Stomach smooth muscle (tissue), 2 donors: ENCODE results near the gene FBXL19.
A peak's percentile ranks its signal among the peaks of the same experiment; 100 is the strongest.
"Not testable (repeated sequence)": the region's sequence is repeated elsewhere in the genome, so short reads cannot be mapped to it uniquely, and the experiment has no call there.

Experiments used
- H3K27ac ChIP-seq: one replicate; pipeline ENCODE4 v1.7.0; 2013; ENCODE audit warnings: mild to moderate bottlenecking, low read length, inconsistent platforms
- H3K27me3 ChIP-seq, 2 donors: one replicate each; pipeline ENCODE4 v1.7.0; 2013; ENCODE audit warnings: low read length in 2 of 2; ENCODE audit not compliant: insufficient read depth in 2 of 2, control insufficient read depth in 1 of 2
- H3K36me3 ChIP-seq, 2 donors: one replicate each; pipeline ENCODE4 v1.7.0; 2013; ENCODE audit warnings: low read length in 2 of 2; ENCODE audit not compliant: control insufficient read depth in 2 of 2, insufficient read depth in 2 of 2
- H3K4me1 ChIP-seq: one replicate; pipeline ENCODE4 v1.7.0; 2013; ENCODE audit warnings: low read length; ENCODE audit not compliant: control insufficient read depth, insufficient read depth
- H3K4me3 ChIP-seq, 2 donors: one replicate each; pipeline ENCODE4 v1.7.0; 2013; ENCODE audit warnings: low read length in 2 of 2
- H3K9ac ChIP-seq, 2 donors: one replicate each; pipeline ENCODE4 v1.7.0; 2013; ENCODE audit warnings: low read length in 2 of 2, mild to moderate bottlenecking in 1 of 2
- H3K9me3 ChIP-seq, 2 donors: one replicate each; pipeline ENCODE4 v1.7.0; 2013; ENCODE audit warnings: low read length in 2 of 2; ENCODE audit not compliant: control insufficient read depth in 2 of 2
- donor health status: healthy.
- donor health status: Pancreatic carcinoma.

The FBXL19 gene

DNA sequence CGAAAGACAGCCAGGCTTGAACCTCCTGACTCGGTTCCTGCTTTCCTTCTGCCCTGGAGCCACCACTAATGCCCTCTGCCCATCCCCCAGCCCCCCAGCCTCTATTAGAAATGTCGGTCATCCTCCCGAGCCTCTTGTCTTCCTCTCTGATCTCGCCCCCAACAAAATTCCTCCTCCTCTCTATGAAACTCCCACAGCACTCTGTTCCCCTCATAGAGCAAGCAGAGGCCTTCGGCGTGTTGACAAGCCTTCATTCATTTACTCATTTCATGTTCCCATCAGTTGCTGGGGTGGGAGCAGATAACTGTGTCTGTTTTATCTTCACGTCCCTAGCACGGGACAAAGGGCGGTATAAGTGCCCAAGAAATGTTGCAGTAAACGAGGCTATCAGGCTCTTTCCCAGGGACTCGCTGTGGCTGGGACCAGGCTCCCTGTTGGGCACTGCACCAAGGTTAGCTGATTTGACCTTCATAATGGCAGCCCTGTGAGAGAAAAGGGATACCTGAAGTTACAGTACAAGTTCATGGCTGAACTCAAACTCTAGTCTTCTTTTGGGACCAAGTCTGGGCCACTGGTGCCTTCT, 7.8 kb downstream of the FBXL19 start:
- Histone ChIP-seq H3K27ac (no peak overlapping the region), H3K36me3 (peaks cover 16 to 19% of the 10 kb centered on the region in 2 donors), H3K9ac (no peak overlapping the region), H3K27me3 (no peaks in the 10 kb centered on the region), H3K4me1 (peaks cover 3% of the 10 kb centered on the region), H3K4me3 (no peak overlapping the region), H3K9me3 (no peaks in the 10 kb centered on the region)

DNA sequence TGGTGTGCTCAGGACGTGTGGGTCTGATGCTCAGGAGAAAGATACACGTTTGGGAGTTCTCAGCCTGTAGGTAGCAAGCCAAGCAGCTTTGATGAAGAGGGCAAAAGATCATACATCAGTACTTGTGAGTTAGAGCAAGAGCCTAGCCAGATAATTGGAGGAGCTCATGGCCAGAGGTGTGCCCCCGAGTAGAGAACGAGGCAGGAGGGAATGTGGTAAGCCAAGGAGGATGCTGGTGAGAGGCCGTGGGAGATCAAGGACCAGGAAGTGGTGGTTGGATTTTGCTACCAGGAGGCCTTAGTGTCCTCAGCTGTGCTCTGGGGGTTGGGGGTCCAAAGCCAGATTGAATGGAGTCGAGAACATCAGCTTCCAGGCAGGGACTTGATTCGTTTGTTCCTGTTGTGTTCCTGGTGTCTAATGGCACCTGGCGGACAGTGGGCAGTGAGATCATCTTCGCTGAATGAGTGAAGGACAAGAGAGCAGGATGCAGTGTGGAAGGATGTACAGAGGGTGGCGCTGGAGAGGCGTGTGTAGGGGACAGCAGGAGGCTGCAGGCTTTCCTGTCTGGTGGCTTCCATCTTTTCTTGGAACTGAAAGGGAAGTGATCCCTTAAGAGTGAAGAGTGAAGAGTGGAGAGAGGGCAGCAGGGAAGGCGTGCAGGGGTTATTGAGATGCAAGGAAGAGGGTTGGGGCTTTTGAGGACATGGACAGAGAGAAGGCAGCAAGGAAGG, 11.6 kb downstream of the FBXL19 start:
- Histone ChIP-seq H3K27me3 (no peaks in the 10 kb centered on the region), H3K4me3 (no peak overlapping the region), H3K9ac (no peak overlapping the region), H3K4me1 (peaks cover 7% of the 10 kb centered on the region), H3K36me3 (peaks cover 12 to 21% of the 10 kb centered on the region in 2 donors), H3K9me3 (no peaks in the 10 kb centered on the region), H3K27ac (no peak overlapping the region)

DNA sequence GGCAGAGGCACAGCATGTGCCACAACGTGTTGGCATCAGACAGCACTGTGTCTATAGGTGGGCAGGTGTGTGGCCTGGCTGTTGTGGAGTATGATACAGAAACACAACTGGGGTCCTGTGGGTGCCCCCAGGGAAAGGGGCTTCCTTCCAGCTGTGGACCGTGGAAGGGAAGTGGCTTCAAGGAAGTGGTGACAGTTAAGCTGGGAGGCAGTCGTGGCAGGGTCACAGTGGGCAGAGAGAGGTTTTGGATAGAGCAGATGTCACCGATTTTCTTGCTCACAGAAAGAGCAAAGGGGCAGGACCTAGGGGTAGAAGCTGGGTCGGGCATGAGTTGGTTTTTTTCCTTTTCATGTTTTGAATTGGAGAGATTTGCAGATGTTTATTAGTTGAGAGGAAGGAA, 14.3 kb downstream of the FBXL19 start:
- no peak overlapping the region for H3K4me3 ChIP-seq
- H3K27ac ChIP-seq, result no peak overlapping the region
- H3K4me1 ChIP-seq, result peaks cover 16% of the 10 kb centered on the region
- H3K36me3 ChIP-seq, result peaks cover 6 to 13% of the 10 kb centered on the region in 2 donors
- H3K9me3 ChIP-seq, result no peaks in the 10 kb centered on the region
- H3K9ac ChIP-seq, result no peak overlapping the region
- no peaks in the 10 kb centered on the region for H3K27me3 ChIP-seq

GRCh38 chr16:30939571-30939970, 16.2 kb downstream of the FBXL19 start:
- Histone ChIP-seq H3K4me1 (peaks cover 16% of the 10 kb centered on the region), H3K36me3 (peaks cover 9 to 20% of the 10 kb centered on the region in 2 donors)
- not testable (repeated sequence) for H3K9me3 ChIP-seq, H3K9ac ChIP-seq, H3K4me3 ChIP-seq, H3K27me3 ChIP-seq, H3K27ac ChIP-seq

- peaks cover 16% of the 10 kb centered on the region for H3K4me1 ChIP-seq
- no peaks in the 10 kb centered on the region for H3K9me3 ChIP-seq
- H3K27me3 ChIP-seq, result no peaks in the 10 kb centered on the region
- H3K4me3 ChIP-seq, result no peak overlapping the region
- no peak overlapping the region for H3K27ac ChIP-seq
- no peak overlapping the region for H3K9ac ChIP-seq
- H3K36me3 ChIP-seq, result peaks cover 6 to 15% of the 10 kb centered on the region in 2 donors
Measured at GRCh38 chr16:30941600-30942425, 18.4 kb downstream of the FBXL19 start.

DNA sequence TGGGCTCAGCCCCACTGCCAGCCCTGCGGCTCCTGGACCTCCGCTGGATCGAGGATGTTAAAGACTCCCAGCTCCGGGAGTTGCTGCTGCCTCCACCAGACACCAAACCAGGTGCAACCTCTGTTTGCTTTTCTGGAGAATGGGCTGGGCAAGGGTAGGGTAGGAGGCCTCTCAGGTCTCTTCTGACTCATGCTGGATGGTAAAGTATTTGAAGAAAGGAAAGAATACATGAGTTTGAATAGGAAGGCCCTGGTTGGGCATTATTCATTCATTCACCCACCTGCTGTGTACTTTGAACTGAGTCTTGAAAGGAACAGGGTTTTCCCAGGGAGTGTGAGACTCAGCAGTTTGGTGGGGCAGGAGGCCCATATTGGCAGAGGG, 19.0 kb downstream of the FBXL19 start:
- Histone ChIP-seq H3K36me3 (peaks cover 6 to 15% of the 10 kb centered on the region in 2 donors), H3K4me3 (no peak overlapping the region), H3K9ac (no peak overlapping the region), H3K4me1 (peaks cover 15% of the 10 kb centered on the region), H3K9me3 (no peaks in the 10 kb centered on the region), H3K27ac (no peak overlapping the region), H3K27me3 (no peaks in the 10 kb centered on the region)

- H3K4me3 ChIP-seq, result no peak overlapping the region
- no peak overlapping the region for H3K27ac ChIP-seq
- peaks cover 6 to 14% of the 10 kb centered on the region in 2 donors for H3K36me3 ChIP-seq
- H3K9me3 ChIP-seq, result no peaks in the 10 kb centered on the region
- peaks cover 15% of the 10 kb centered on the region for H3K4me1 ChIP-seq
- no peak overlapping the region for H3K9ac ChIP-seq
- H3K27me3 ChIP-seq, result no peaks in the 10 kb centered on the region
Measured at GRCh38 chr16:30944352-30944751, 21.0 kb downstream of the FBXL19 start.

DNA sequence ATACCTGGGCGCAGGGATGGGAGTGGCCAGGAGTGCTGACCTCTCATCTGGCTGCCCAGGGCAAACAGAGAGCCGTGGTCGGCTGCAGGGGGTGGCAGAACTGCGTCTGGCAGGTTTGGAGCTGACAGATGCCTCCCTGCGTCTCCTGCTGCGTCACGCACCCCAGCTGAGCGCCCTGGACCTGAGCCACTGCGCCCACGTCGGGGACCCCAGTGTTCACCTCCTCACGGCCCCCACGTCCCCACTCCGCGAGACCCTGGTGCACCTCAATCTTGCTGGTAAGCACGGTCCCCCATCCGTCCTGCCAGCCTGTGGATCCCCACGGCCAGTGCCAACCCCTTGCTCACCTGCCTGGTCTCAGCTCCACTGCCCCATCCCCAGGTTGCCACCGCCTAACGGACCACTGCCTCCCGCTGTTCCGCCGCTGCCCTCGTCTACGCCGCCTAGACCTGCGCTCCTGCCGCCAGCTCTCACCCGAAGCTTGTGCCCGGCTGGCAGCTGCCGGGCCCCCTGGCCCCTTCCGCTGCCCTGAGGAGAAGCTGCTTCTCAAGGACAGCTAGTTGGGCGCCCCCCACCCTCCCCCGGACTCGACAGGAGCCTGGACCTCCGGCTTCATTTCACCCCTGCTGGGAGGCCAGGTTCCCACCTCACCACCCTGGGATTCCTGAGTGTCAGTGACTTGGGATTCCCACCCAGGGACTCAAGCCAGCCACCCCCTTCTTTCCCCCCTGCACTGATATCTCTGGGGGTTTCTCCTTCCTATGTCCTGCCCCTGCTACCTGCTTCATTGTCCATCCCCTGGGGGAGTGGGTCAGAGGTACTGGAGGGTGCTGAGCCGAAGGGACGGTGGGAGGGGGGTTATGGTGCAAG, 23.5 kb downstream of the FBXL19 start:
- no peaks in the 10 kb centered on the region for H3K9me3 ChIP-seq
- H3K9ac ChIP-seq, result no peak overlapping the region
- no peak overlapping the region for H3K27ac ChIP-seq
- H3K4me3 ChIP-seq, result no peak overlapping the region
- H3K4me1 ChIP-seq, result peaks cover 34% of the 10 kb centered on the region
- H3K27me3 ChIP-seq, result no peaks in the 10 kb centered on the region
- H3K36me3 ChIP-seq, result peaks cover 6 to 14% of the 10 kb centered on the region in 2 donors

GRCh38 chr16:30947541-30947858, 24.1 kb downstream of the FBXL19 start:
- peaks cover 29% of the 10 kb centered on the region for H3K4me1 ChIP-seq
- H3K27ac ChIP-seq, result peak overlapping the region; percentile 85
- H3K27me3 ChIP-seq, result no peaks in the 10 kb centered on the region
- peak overlapping the region in 1 of 2 donors; percentile 80 for H3K4me3 ChIP-seq
- H3K9ac ChIP-seq, result peak overlapping the region in 1 of 2 donors; percentile 81
- no peaks in the 10 kb centered on the region for H3K9me3 ChIP-seq
- H3K36me3 ChIP-seq, result peaks cover 3 to 13% of the 10 kb centered on the region in 2 donors
